GM08714 (cell line): ENCODE results near the gene SMIM34.
"Not testable (repeated sequence)": the region's sequence is repeated elsewhere in the genome, so short reads cannot be mapped to it uniquely, and the experiment has no call there.

Source experiments
- H3K4me3 ChIP-seq: fragments of 200-500 bp; sonication (Bioruptor generic); 2 replicates; pipeline ENCODE4 v1.5.1; 2014; ENCODE audit warnings: mild to moderate bottlenecking, low read length, inconsistent platforms

SMIM34 gene

GRCh38 chr21:34423805-34424204 is at the start of gene SMIM34:
TSS of gene SMIM34 (minus strand) at chr21:34423951. CDS start at chr21:34423839, 112 bp downstream.
- not testable (repeated sequence) for H3K4me3 ChIP-seq

- not testable (repeated sequence) for H3K4me3 ChIP-seq
Observed at GRCh38 chr21:34467333-34467732, 43.6 kb upstream of the SMIM34 start.

- H3K4me3 ChIP-seq = not testable (repeated sequence)
Observed at GRCh38 chr21:34459426-34459825, 35.7 kb upstream of the SMIM34 start.

GRCh38 chr21:34458266-34458665 is 34.5 kb upstream of the SMIM34 start:
- not testable (repeated sequence) for H3K4me3 ChIP-seq

GRCh38 chr21:34456180-34456579 is 32.4 kb upstream of the SMIM34 start:
- H3K4me3 ChIP-seq = not testable (repeated sequence)

- not testable (repeated sequence) for H3K4me3 ChIP-seq
Observed at GRCh38 chr21:34455628-34456027, 31.9 kb upstream of the SMIM34 start.

GRCh38 chr21:34447018-34447417 is 23.3 kb upstream of the SMIM34 start:
- not testable (repeated sequence) for H3K4me3 ChIP-seq

GRCh38 chr21:34443486-34443885 is 19.7 kb upstream of the SMIM34 start:
- not testable (repeated sequence) for H3K4me3 ChIP-seq

GRCh38 chr21:34429710-34430109 is 6.0 kb upstream of the SMIM34 start:
- not testable (repeated sequence) for H3K4me3 ChIP-seq

GRCh38 chr21:34428441-34428840 is 4.7 kb upstream of the SMIM34 start:
- H3K4me3 ChIP-seq = not testable (repeated sequence)

GRCh38 chr21:34427339-34427738 is 3.6 kb upstream of the SMIM34 start:
- H3K4me3 ChIP-seq = not testable (repeated sequence)

- H3K4me3 ChIP-seq = not testable (repeated sequence)
Observed at GRCh38 chr21:34417448-34418077, 6.2 kb downstream of the SMIM34 start.

- H3K4me3 ChIP-seq = not testable (repeated sequence)
Observed at GRCh38 chr21:34407294-34407693, 16.5 kb downstream of the SMIM34 start.

GRCh38 chr21:34406676-34407075 is 17.1 kb downstream of the SMIM34 start:
- H3K4me3 ChIP-seq = not testable (repeated sequence)

- not testable (repeated sequence) for H3K4me3 ChIP-seq
Observed at GRCh38 chr21:34406102-34406501, 17.6 kb downstream of the SMIM34 start.

- not testable (repeated sequence) for H3K4me3 ChIP-seq
Observed at GRCh38 chr21:34405686-34406085, 18.1 kb downstream of the SMIM34 start.

GRCh38 chr21:34404742-34405141 is 19.0 kb downstream of the SMIM34 start:
- H3K4me3 ChIP-seq = not testable (repeated sequence)

- not testable (repeated sequence) for H3K4me3 ChIP-seq
Observed at GRCh38 chr21:34400522-34400921, 23.2 kb downstream of the SMIM34 start.

GRCh38 chr21:34383724-34384415 is 39.9 kb downstream of the SMIM34 start:
- not testable (repeated sequence) for H3K4me3 ChIP-seq

- H3K4me3 ChIP-seq = not testable (repeated sequence)
Observed at GRCh38 chr21:34383138-34383537, 40.6 kb downstream of the SMIM34 start.

- not testable (repeated sequence) for H3K4me3 ChIP-seq
Observed at GRCh38 chr21:34375619-34375972, 48.2 kb downstream of the SMIM34 start.

GRCh38 chr21:34374940-34375618 is 48.7 kb downstream of the SMIM34 start, which contains the start of gene SMIM11:
TSS of gene SMIM11 (plus strand) at chr21:34375507. CDS start at chr21:34379505, 3,998 bp downstream.
- not testable (repeated sequence) for H3K4me3 ChIP-seq
